K562 (cell line): ENCODE measurements around the gene LY6G6C. TPM values are rescaled to one million over a fixed set of nuclear protein-coding genes. Genes with fewer than 3 reads are reported as not detected.

Experiments used
- ATAC-seq: fragments of 200-7000 bp; cut with Tn5 transposase; 3 replicates; pipeline ENCODE4 v1.9.1; 2020; ENCODE audit warnings: moderate library complexity
- BruUV-seq: library from RNA; stranded (reverse); fragments of 400-500 nt; replicated peaks from 2 replicates; lab custom pipeline; 2021; lab: Mats Ljungman, UMichigan
- CTCF ChIA-PET: fragments of 300-600 bp; formaldehyde crosslinking; extraction: SDS; loops from one replicate; lab custom pipeline; 2021; ENCODE audit warnings: low intra/inter-chr PET ratio; lab: Yijun Ruan, JAX
- POLR2A ChIA-PET: fragments of 300-600, 350-650 bp; sonication (Branson Sonifier 250); formaldehyde crosslinking; extraction: SDS; loops from one replicate; lab custom pipeline; 2021; ENCODE audit warnings: antibody characterized with exemption, inconsistent platforms; lab: Yijun Ruan, JAX
- DNase-seq, 4 experiments: peaks; one replicate each; pipeline versions ENCODE4 v3.0.0 to v3.0.0-alpha.2; 2011 to 2018; ENCODE audit warnings: low spot score in 3 of 4, mixed read lengths in 3 of 4; ENCODE audit errors: extremely low read depth in 1 of 4
- FAIRE-seq: peaks from 2 replicates; lab custom pipeline; 2011; peaks lifted over from hg19 to GRCh38; lab: Jason Lieb, UNC
- H2AFZ ChIP-seq: 2 replicates; pipeline ENCODE4 v1.6.0; 2011; ENCODE audit warnings: low read depth, low read length, control low read depth, inconsistent platforms
- H3K27ac ChIP-seq: fragments of 200-600 bp; 3 replicates; pipeline ENCODE4 v1.8.0; 2011; ENCODE audit warnings: low read depth, mild to moderate bottlenecking, control low read depth, inconsistent platforms, low read length, moderate library complexity, mixed read lengths; ENCODE audit errors: extremely low read depth
- H3K27me3 ChIP-seq, 2 experiments: fragments of 300-600 bp in 1 of 2; 2 replicates in 1 of 2; 3 replicates in 1 of 2; pipeline versions ENCODE4 v1.6.0 to v1.8.0; 2011; ENCODE audit warnings: inconsistent platforms in 2 of 2, low read length in 2 of 2, mild to moderate bottlenecking in 1 of 2, mixed read lengths in 1 of 2, moderate library complexity in 1 of 2; ENCODE audit not compliant: control insufficient read depth in 2 of 2, insufficient read depth in 2 of 2
- H3K36me3 ChIP-seq: fragments of 300-600 bp; 3 replicates; pipeline ENCODE4 v1.8.0; 2011; ENCODE audit warnings: mild to moderate bottlenecking, low read length, inconsistent platforms; ENCODE audit not compliant: control insufficient read depth, insufficient read depth
- H3K4me1 ChIP-seq, 2 experiments: fragments of 200-600 bp in 1 of 2; replicated peaks in 1 of 2; 2 replicates in 1 of 2; 3 replicates in 1 of 2; pipeline versions ENCODE4 v1.5.1 to v1.8.0; 2011; ENCODE audit warnings: inconsistent platforms in 2 of 2, low read length in 2 of 2, mild to moderate bottlenecking in 1 of 2, mixed read lengths in 1 of 2, moderate library complexity in 1 of 2; ENCODE audit not compliant: control insufficient read depth in 2 of 2, insufficient read depth in 2 of 2
- H3K4me2 ChIP-seq: 2 replicates; pipeline ENCODE4 v1.6.1; 2011; ENCODE audit warnings: low read length, control low read depth, inconsistent platforms, mixed read lengths; ENCODE audit not compliant: insufficient read depth
- H3K4me3 ChIP-seq: fragments of 200-600 bp; sonication (generic), shearing (Covaris generic); 2 replicates; pipeline ENCODE4 v1.5.1; 2016; ENCODE audit warnings: control low read depth, inconsistent platforms
- H3K79me2 ChIP-seq: fragments of 200-600 bp; 3 replicates; pipeline ENCODE4 v1.8.0; 2011; ENCODE audit warnings: low read length, inconsistent platforms; ENCODE audit not compliant: control insufficient read depth, insufficient read depth
- H3K9ac ChIP-seq, 2 experiments: 2 replicates each; pipeline versions ENCODE4 v1.6.0 to v1.6.1; 2011; ENCODE audit warnings: low read depth in 2 of 2, low read length in 2 of 2, control low read depth in 1 of 2, inconsistent platforms in 1 of 2, mild to moderate bottlenecking in 1 of 2, mixed read lengths in 1 of 2; ENCODE audit not compliant: insufficient read depth in 1 of 2
- H3K9me1 ChIP-seq: one replicate; pipeline ENCODE4 v1.6.0; 2011; ENCODE audit warnings: inconsistent platforms, mild to moderate bottlenecking, low read length, moderate library complexity; ENCODE audit not compliant: control insufficient read depth, insufficient read depth
- H3K9me3 ChIP-seq: replicated peaks from 2 replicates; pipeline ENCODE4 v1.5.1; 2011; ENCODE audit warnings: low read depth, low read length, inconsistent platforms; ENCODE audit not compliant: control insufficient read depth, insufficient read depth
- H4K20me1 ChIP-seq: replicated peaks from 2 replicates; pipeline ENCODE4 v1.6.1; 2011; ENCODE audit warnings: low read length, inconsistent platforms, mixed read lengths; ENCODE audit not compliant: control insufficient read depth, insufficient read depth
- ARID1B ChIP-seq: fragments of 450-650 bp; IDR thresholded peaks from 2 replicates; pipeline ENCODE4 v1.6.1; 2016; ENCODE audit warnings: antibody characterized with exemption, mild to moderate bottlenecking, inconsistent platforms
- ATF6 ChIP-seq: sonication (generic); formaldehyde crosslinking; IDR thresholded peaks from 2 replicates; pipeline ENCODE4 v1.4.0; 2020; ENCODE audit warnings: mild to moderate bottlenecking, missing genetic modification reagents
- FOXP1 ChIP-seq: sonication (generic); formaldehyde crosslinking; IDR thresholded peaks from 2 replicates; pipeline ENCODE4 v1.8.0; 2022; ENCODE audit warnings: mild to moderate bottlenecking, missing genetic modification reagents
- HMGXB4 ChIP-seq: sonication (generic); formaldehyde crosslinking; IDR thresholded peaks from 2 replicates; pipeline ENCODE4 v1.8.1; 2023; ENCODE audit warnings: mild to moderate bottlenecking, missing genetic modification reagents
- KLF6 ChIP-seq: fragments of 250-450 bp; sonication (Bioruptor Pico); IDR thresholded peaks from 2 replicates; pipeline ENCODE4 v1.4.0; 2020; ENCODE audit warnings: mild to moderate bottlenecking, moderate library complexity, borderline replicate concordance
- MAFG ChIP-seq: fragments of 450-650 bp; conservative IDR thresholded peaks from 2 replicates; pipeline ENCODE4 v1.6.1; 2016; ENCODE audit warnings: missing genetic modification characterization, missing compliant biosample characterization
- NR4A1 ChIP-seq, 2 experiments: fragments of 250-450 bp in 1 of 2; fragments of 450-650 bp in 1 of 2; sonication (Bioruptor Pico) in 1 of 2; IDR thresholded peaks; 2 replicates each; pipeline versions ENCODE4 v1.4.0 to v1.6.1; 2016 to 2020; ENCODE audit warnings: mild to moderate bottlenecking in 2 of 2, missing compliant biosample characterization in 1 of 2, missing genetic modification characterization in 1 of 2, moderate library complexity in 1 of 2
- PRDM10 ChIP-seq: fragments of 450-650 bp; IDR thresholded peaks from 2 replicates; pipeline ENCODE4 v1.6.1; 2018; ENCODE audit not compliant: partially characterized antibody
- TCF15 ChIP-seq: fragments of 250-450 bp; sonication (Bioruptor Pico); IDR thresholded peaks from 2 replicates; pipeline ENCODE4 v1.8.0; 2022; ENCODE audit warnings: moderate library complexity, mild to moderate bottlenecking, inconsistent platforms
- TFAP4 ChIP-seq: sonication (generic); formaldehyde crosslinking; IDR thresholded peaks from 2 replicates; pipeline ENCODE4 v1.8.0; 2022; ENCODE audit warnings: missing genetic modification reagents, mild to moderate bottlenecking, moderate library complexity, borderline replicate concordance
- ZSCAN29 ChIP-seq: fragments of 450-650 bp; IDR thresholded peaks from 2 replicates; pipeline ENCODE4 v1.6.1; 2017
- WGBS: fragments of 100-300 bp; shearing (Covaris generic); methylation state at CpG from one replicate; pipeline ENCODE4 v1.1.6; 2016; ENCODE audit warnings: low coverage, mixed read lengths; ENCODE audit not compliant: insufficient coverage; ENCODE audit errors: missing lambda C conversion rate; 5-methylcytosine and 5-hydroxymethylcytosine counted together
- in situ Hi-C: fragments of 300-500 bp; cut with MboI; formaldehyde crosslinking; loops from 4 replicates; pipeline ENCODE4 v1.15.0; 2018; ENCODE audit warnings: inconsistent platforms, mixed read lengths
- intact Hi-C: fragments of 100-400 bp; cut with micrococcal nuclease; formaldehyde crosslinking; loops from 2 replicates; pipeline ENCODE4 v1.14.2; 2022
- polyA plus RNA-seq, 8 experiments: library from polyadenylated mRNA; depleted of rRNA in 4 of 8; stranded (reverse) in 5 of 8; unstranded in 3 of 8; fragments of >200 nt; fragmentation: Nextera tagmentation in 2 of 8; fragmentation: Illumina TruSeq in 1 of 8; extraction: Ambion mirVana in 2 of 8; extraction: Trizol in 1 of 8; gene quantifications; 2 replicates each; pipeline versions ENCODE4 v1.2.1 to v1.2.3, GENCODE V29; 2011 to 2014; ENCODE audit warnings: inconsistent platforms in 1 of 8, missing spikeins in 1 of 8
- total RNA-seq, 7 experiments: library from RNA; depleted of rRNA in 6 of 7; stranded (reverse); fragments of >200 nt in 6 of 7; fragmentation: Illumina TruSeq in 2 of 7; extraction: Trizol in 2 of 7; gene quantifications; 2 replicates each; pipeline versions ENCODE4 v1.2.1 to v1.2.3, GENCODE V29; 2011 to 2021; ENCODE audit warnings: low replicate concordance in 1 of 7

Gene LY6G6C
- total and polyA plus RNA-seq, 9 of the 15 experiments (the other 6 are each of a cell fraction or from before 2014, with no cell fraction given) = 0.06 to 0.20 TPM; not detected in 7

- ChIA-PET CTCF (no interaction called here), POLR2A (interaction anchor here (0.6 to 5.1 kb wide), 13 partner anchors 8 to 148 kb away, joined by 3 to 30 read pairs (median 5); partner anchors contain the start of genes ABHD16A, APOM, BAG6 and CSNK2B)
- Histone ChIP-seq H4K20me1 (no peaks in the 10 kb centered on the region), H3K4me3 (no peak overlapping the region), H3K9ac (peak overlapping the region in 1 of 2 experiments; percentile 77; a peak in 1 of 4 replicates), H3K4me1 (peaks cover 54 to 65% of the 10 kb centered on the region in 2 experiments), H3K9me3 (no peaks in the 10 kb centered on the region), H3K36me3 (peaks cover 62% of the 10 kb centered on the region), H2AFZ (no peak overlapping the region), H3K9me1 (no peaks in the 10 kb centered on the region), H3K4me2 (peak overlapping the region; percentile 33), H3K27ac (0 out of 3 replicates have a peak overlapping the region, but pooled peaks have one; percentile 4), H3K79me2 (no peaks in the 10 kb centered on the region; the same call in 2 of the 3 replicates), H3K27me3 (no peaks in the 10 kb centered on the region)
- peak; percentile 65 for ATAC-seq
- peak; percentile 70 to 93 (median 86) for DNase-seq
- intact Hi-C loops (no loop called here), in situ Hi-C loops (loop anchor here (5.0 kb wide), 1 partner anchor 81 kb away; no protein-coding TSS in a partner anchor)
- 15% methylated on average over 5 of the region's 5 CpGs for WGBS
- peak; percentile 79 for FAIRE-seq
- no TSS peak for BruUV-seq
- TF ChIP-seq ZSCAN29 = peak; percentile 53; the same call in 1 of the 2 replicates
- no peak for TF ChIP-seq TCF15 (CRISPR knock-in tag)
- no peak for TF ChIP-seq KLF6
- TF ChIP-seq ATF6 (CRISPR knock-in tag) = no peak
- TF ChIP-seq NR4A1 (CRISPR knock-in tag; IDR thresholded peaks at IDR 0.05) = 0 out of 2 replicates have a peak, but pooled peaks have one; percentile 48
- TF ChIP-seq NR4A1 (tag; IDR thresholded peaks at IDR 0.05) = no peak
- 0 out of 2 replicates have a peak, but pooled peaks have one; percentile 24 for TF ChIP-seq FOXP1 (CRISPR knock-in tag)
- TF ChIP-seq PRDM10 = peak; percentile 65
- TF ChIP-seq ARID1B = peak; percentile 91
- no peak for TF ChIP-seq HMGXB4 (CRISPR knock-in tag)
- TF ChIP-seq MAFG (tag) = no peak
- 0 out of 2 replicates have a peak, but pooled peaks have one; percentile 6 for TF ChIP-seq TFAP4
Observed at GRCh38 chr6:31686483-31686882, 35.1 kb downstream of the LY6G6C start.
